HG02840 (cell line): ENCODE data around the gene BCKDHB.

Source experiments
- ATAC-seq: cut with Tn5 transposase; IDR thresholded peaks from one replicate; pipeline ENCODE4 v1.9.1; 2021; ENCODE audit warnings: mild to moderate bottlenecking, moderate library complexity, moderate number of reproducible peaks; ENCODE audit not compliant: unreplicated experiment, low FRiP score

BCKDHB gene

DNA sequence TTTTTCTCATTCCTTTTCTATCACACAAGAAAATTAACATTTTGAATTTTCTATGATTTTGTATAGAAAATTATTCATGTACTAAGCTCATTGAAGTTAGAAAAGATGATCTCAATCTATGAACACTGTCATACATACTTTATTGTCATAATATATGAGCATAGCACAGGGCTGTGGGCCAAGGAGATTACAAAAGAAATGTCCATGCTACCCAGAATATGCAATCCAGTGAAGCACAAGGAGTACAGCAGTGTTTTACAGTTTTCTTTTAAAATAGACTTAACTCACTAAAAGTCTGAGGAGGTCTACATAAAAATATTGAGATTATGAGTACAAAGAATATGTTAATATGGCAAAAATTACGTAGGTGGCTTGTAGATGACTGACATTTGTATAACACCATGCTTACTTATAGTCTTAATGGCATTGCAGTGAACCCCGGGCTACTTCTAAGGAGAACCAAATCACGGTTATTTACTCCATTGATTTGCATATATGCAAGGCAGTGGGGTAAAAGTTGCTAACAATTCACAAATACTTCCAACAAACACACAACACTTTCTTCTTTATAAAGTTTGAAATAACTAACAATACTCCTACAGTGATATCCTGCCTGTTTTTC, 257.1 kb downstream of the BCKDHB start:
- ATAC-seq = no peak

- no peak for ATAC-seq
Observed at GRCh38 chr6:80364149-80364548, 257.7 kb downstream of the BCKDHB start.

DNA sequence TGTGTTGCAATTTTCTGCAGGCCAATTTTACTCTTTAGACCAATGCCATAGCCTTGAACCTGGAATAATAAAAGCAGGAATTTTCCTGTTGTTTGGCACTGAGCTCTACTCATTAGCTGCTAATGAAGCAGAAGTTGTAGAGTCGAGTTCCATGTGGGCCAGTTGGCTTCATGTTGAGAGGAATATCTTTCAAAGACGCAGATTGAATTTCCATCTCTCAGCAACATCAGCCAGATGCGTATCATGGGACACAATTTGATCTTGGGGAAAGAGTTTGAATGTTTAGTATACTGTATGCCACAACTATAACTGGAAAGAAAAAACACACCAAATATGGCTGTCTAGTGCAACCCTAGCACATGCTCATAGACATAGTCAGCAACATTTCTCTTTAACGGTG, 259.6 kb downstream of the BCKDHB start:
- no peak for ATAC-seq

- ATAC-seq = no peak
Observed at GRCh38 chr6:80366714-80367113, 260.2 kb downstream of the BCKDHB start.

GRCh38 chr6:80376411-80376810, 269.9 kb downstream of the BCKDHB start:
- no peak for ATAC-seq

DNA sequence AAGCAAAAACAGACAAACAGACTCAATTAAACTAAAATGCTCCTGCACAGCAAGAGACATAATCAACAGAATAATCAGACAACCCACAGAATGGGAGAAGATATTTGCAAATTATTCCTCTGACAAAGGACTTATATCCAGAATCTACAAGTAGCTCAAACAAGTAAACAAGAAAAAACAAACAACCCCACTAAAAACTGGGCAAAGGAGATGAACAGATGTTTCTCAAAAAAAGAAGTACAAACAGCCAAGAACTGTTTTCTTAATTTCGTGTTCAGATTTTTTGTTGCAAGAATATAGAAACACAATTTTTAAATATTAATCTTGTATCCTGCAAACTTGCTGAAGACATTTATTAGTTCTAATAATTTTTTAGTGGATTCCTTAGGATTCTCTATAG, 274.1 kb downstream of the BCKDHB start:
- no peak for ATAC-seq

DNA sequence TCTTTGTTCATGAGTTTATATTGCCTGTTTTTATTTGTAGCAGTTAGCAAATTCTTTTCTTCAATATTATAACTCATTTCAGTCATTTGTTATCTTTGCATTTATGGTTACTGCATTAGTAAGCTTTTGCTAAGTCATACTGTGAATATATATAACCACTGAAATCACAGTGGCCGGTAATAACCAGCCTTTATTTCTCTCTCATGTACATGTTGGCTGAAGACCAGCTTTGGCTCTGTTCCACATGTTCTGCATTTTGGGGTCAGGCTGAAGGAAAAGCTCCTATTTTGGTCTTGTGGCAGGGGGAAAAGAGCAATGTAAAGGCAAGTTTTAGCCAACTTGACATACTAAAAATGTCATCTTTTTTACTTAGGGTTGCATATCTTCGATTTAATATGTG, 276.3 kb downstream of the BCKDHB start:
- ATAC-seq = no peak

DNA sequence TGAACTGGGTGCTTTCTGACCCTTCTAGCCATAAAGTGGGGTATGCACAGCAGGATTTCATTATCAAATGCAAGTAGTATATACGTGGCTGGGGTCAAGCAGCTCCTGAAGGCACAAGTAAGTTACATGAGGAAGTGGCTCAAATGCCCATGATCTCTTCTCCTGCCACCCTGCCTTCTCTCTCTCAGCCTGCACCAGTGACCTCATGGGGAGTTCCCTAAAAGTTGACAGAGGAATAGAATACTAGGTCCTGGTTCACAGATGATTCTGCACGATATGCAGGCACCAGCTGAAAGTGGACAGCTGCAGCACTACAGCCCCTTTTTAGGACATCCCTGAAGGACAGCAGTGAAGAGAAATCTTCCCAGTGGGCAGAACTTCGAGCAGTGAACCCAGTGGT, 282.0 kb downstream of the BCKDHB start:
- no peak for ATAC-seq
